Fibroblast of peridontal ligament (primary cell): ENCODE results near the gene POLR2H.
A peak's percentile ranks its signal among the peaks of the same experiment; 100 is the strongest.

Experiments used
- DNase-seq: peaks from one replicate; pipeline ENCODE4 v3.0.0-alpha.2; 2010; ENCODE audit errors: extremely low read depth

POLR2H gene

GRCh38 chr3:184387174-184387714 lies 25.7 kb downstream of the POLR2H start:
- no peak for DNase-seq

DNA sequence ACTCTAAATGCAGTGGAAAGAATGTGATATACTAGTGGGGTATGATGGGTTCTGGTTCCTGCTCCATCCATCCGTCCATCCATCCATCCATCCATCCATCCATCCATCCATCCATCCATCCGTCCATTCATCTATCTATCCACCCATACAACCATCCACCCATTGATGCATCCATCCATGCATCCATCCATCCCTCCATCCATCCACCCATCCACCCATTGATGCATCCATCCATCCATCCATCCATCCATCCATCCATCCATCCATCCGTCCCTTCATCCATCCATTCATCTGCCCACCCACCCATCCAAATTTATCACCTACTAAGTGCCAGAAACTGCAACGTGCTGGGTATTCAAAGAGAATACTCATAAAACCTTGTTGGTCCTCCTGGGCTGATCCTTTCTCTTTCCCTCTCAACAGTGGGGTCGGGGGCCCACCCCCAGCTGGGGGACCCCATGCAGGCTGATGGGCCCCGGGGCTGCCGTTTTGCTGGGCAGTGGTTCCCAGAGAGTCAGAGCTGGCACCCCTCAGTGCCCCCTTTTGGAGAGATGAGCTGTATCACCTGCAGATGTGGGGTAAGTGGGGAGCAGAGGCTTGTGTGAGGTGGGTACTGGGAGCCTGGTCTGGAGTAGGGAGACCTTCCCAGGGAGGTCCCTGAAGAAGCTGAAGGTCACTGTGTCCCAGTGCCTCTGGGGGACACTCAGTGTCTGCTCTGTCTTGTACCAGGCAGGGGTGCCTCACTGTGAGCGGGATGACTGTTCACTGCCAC lies 26.8 kb downstream of the POLR2H start:
- no peak for DNase-seq

GRCh38 chr3:184388936-184389230 lies 27.4 kb downstream of the POLR2H start:
- DNase-seq, result no peak

GRCh38 chr3:184389384-184389783 lies 27.9 kb downstream of the POLR2H start:
- DNase-seq, result no peak

DNA sequence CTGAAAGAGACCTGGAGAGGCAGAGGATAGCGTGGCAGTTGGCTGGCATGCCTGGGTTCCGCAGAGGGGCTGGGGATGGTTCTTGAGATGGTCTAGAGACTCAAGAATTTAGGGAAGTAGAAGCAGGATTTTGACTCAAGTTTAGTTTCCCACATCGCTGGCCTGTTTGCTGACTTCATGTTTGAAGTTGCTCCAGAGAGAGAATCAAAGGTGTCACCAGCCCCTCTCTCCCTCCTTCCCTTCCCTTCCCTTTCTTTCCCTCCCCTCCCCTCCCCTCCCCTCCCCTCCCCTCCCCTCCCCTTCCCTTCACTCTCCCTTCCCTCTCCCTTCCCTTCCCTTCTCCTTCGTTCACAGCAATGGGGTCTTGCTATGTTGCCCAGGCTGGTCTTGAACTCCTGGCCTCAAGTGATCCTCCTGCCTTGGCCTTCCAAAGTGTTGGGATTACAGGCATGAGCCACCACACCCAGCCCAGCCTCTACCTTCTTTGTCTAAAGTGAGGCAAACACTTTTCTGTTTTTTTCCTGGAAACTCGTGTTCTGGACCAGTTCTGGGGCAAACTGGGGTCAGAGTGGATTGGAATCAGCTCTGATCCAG lies 28.5 kb downstream of the POLR2H start:
- DNase-seq, result no peak

DNA sequence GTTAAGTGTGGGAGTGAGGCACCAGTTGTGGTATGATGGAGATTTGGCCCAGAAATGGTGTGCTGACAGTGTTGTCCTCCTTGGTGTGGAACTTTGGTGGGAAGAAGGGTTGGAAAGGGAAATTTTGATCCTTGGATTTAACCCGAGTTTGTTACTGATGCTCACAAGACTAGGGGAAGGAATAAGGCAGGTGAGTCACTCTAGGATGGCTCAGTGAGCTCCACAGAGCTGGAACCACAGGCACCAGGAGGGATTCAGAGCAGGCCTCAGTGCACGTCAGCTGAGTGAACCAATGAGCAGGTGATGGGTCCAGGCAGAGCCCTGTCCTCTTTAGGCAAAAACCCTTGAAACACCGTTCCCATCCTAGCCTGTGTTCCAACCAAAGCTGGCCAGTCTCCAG lies 29.8 kb downstream of the POLR2H start:
- DNase-seq, result no peak

DNA sequence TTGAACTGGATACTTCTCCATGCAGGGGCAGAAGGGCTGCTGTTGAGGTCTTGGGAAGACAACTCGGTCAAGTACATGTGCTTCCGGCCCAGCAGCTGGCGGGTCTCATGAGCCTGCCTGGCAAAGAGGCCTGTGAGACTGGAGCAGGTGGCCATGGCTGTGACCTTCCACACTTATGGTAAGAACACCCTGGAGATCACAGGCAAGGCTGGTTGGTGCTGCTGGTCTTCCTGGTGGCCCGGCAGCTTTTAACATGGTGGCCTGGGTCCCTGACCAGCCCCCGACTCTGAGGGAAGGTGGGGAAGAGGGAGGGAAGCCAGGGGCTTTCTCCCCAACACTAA lies 33.8 kb downstream of the POLR2H start:
- DNase-seq, result no peak

GRCh38 chr3:184399410-184399809 lies 37.9 kb downstream of the POLR2H start:
- DNase-seq, result peak; percentile 95

GRCh38 chr3:184405075-184406030 lies 43.8 kb downstream of the POLR2H start:
- DNase-seq, result no peak

DNA sequence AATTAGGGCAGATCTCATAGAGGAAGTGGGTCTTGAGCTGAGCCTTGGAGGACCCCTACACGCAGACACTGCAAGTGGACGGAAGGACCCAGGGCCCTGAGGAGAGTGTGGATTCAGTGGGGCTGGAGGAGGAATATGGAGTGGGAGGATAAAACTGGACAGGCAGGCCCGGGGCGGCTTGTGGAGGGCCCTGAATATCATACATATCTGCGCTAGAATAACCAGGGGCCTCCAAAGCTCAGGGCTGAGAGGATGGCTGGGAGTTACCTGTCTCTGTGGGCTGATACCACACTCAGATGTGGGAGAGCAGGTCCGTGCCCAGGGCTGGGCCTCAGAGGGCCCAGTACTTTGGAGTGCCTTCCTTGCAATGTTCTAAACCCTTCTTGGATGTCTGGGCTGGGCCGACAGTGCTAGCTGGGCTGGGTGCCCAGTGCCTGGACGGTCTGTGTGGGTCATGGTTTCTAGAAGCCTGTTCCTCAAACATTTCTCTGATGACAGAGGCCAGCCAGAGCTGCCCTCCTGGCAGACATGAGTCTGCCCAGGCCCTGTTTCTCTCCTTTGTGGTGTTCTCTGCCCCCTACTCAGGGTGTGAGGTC lies 47.9 kb downstream of the POLR2H start:
- no peak for DNase-seq

- DNase-seq, result no peak
These were observed 48.5 kb downstream of the POLR2H start for GRCh38 chr3:184409946-184410500.

DNA sequence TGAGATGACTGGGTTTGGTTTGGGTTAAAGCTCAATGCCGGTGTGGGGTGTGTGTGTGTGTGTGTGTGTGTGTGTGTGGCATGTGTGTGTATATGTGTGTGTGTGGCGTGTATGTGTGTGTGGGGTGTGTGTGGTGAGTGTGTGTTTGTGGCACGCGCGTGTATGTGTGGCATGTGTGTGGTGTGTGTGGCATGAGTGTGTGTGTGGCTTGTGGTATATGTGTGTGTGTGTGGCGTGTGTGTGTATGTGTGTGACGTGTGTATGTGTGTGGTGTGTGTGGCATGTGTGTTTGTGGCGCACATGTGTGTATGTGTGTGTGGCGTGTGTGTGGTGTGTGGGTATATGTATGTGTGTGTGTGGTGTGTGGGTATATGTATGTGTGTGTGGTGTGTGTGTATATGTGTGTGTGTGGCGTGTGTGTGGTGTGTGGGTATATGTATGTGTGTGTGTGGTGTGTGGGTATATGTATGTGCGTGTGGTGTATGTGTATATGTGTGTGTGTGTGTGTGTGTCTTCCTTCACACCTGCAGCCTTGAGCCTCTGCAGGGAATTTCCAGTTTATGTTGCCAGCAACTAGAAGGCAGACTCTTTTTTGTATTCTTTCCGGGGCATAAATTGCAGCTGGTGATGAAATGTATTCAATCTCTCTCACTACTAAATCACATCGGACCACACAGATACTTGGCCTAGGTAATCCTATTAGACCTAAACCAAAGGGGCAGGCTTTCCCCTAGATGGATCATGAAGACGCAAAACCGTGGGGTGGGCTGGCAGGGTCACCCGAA lies 53.1 kb downstream of the POLR2H start:
- no peak for DNase-seq

DNA sequence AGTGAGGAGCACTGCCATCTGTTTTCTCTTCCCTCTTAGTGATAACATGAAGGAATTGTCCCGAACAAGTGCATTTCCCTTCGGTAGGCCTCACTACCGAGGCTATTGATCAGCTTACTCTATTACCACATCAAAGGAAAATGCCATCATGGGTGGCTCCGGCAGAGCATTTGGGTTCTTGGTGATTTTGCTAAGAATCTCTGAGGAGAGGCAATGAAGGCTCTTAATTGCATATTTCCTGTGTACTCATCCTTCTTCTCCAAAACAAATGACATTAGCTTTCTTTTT lies 53.6 kb downstream of the POLR2H start:
- no peak for DNase-seq

- DNase-seq, result peak; percentile 38
These were observed 56.3 kb downstream of the POLR2H start for GRCh38 chr3:184417619-184418327.
